ENCODE measurements around the gene COL7A1.
"Not testable (repeated sequence)": the region's sequence is repeated elsewhere in the genome, so short reads cannot be mapped to it uniquely, and the experiment has no call there.

COL7A1 gene

DNA sequence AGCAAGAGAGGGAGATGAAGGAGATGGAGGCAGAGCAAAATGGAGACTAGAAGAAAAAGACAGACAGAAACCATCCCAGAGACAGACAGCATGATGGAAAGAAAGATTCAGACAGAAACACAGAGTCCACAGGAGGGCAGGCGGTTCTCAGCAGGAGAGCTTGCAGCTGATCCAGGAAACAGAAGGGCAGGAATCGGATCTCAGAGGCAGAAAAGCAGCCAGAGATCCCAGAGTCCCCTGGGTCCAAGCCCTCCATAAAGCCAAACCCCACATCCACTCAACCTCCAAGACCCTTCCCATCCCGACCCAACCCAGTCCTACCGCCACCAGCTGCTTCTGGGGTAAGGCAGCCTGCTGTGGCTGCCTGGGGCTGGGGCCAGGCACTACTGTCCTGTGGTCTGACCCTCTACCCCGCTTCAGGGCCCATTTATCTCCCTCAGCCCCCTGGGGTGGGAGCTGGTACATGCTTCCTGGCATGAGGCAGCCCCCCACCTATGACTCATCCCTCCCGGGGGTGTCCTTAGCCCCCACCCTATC is 31.7 kb downstream of the COL7A1 start, which contains the start of gene UCN2:
TSS of gene UCN2 (minus strand) at position 400 of the 537 bp plus-strand sequence. CDS start 657 bp downstream, outside the sequence.
- no peak for DNase-seq (ENCODE audit: low read depth, low spot score)

DNA sequence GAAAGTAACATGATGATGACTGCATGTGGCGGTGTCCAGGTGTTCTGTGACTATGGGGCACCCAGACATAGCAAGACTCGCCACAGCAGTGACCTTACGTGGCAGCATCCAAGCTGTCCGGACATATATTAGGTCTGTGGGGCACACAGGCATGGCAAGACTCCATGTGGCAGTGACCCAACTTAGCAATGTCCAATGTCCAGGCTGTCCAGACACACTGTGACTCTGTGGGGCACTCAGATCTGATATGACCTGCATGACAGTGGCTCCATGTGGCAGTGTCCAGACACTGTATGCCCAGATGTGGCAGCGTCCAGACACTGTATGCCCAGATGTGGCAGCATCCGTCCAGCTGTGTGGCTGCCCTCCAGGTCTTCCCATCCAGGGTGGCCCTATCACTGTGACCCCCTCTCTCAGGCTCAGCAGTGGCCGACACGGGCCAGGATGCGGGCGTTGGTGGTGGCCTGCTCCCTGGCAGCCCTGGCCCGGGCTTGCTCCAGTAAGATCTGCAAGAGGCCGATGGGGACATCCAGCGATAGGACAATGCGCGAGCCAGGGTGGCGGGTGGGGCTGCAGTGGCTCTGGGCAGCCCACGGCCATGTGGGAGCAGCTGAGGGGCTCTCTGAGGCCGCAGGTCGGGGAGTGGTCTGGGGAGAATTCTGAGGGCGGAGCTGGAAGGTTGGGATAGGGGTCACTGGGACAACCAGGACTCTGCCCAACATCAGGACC is 32.6 kb downstream of the COL7A1 start:
- no peak for DNase-seq (ENCODE audit: low read depth, low spot score)

DNA sequence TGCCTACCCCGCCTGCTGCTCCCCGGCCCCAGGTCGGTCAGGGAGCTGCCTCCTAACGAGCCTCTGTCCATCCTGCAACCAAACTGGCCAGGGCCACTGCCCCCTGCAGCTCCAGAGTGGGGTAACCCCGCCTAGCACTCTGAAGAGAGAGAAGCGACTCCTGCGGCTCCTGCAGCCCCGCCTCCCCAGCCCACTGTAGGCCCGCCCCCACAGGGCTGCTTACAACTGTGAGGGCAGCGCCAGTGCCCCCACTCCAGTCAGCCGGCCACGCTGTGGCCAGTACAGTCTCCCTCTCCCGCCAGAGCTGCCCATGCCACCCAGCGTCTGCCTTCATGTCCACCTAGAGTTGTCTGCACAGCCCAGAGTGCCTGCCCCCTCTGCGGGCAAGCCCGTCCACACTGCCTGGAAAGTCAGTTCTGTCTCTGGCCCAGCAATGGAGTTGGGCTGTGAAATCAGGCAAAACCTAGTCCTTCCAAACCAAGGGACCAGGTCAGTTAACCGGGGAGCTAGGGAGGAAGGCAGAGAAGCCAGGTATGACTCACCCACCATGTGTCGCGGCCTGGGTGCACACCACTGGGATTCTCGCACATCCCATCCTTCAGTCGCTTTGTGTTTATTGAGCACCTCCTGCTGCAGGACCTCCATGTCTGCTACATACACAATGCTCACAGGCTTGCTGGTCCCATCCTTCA is 33.9 kb downstream of the COL7A1 start:
- DNase-seq (ENCODE audit: low read depth, low spot score): peak; percentile 40

DNA sequence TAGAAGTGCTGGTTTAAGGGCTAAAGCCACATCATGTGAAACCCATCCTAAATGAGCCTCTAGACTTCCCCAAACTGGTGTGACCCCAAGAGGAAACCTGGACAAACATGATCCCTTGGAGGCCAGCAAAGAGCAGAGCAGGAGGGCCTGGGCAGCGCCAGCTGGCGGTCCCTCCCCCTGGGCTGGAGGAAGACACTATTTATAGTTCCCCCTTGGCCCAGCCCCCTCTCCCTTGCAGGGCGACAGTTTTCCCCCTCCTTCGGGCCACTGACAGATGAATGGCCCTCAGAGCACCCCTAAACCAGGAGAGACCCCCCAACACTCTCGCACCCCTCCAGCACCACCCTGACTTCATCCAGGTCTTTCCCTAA is 34.5 kb downstream of the COL7A1 start:
- DNase-seq (ENCODE audit: low read depth, low spot score): no peak

DNA sequence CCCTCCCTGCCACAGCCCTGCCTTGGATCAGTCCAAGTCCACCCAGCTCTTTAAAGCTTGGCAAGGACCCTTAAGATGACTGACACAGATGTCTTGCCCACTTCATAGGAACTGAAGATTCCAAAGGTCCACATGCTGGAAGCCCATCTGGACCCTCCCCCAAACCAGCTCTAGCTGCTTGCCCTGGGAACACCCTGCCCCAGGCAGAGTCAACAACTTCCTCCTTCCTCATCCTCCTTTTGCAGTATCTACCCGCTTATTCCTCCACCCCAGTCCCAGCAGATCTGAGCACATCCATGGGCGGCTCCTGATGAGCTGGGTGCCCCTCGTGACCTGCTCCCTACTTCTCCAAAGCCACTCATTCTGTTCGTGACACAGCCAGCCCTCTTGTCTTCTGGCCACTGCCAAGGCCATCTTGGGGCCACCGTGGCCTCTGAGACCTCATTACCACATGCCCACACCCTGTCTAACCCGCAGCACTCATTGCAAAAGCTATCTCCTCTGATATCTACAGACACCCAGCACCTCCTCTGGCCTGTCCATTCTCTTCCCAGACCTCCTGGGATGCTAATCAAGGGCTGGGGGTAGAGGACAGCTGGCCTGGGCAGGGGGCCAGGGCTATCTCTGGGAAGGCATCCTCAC is 36.5 kb downstream of the COL7A1 start:
- DNase-seq (ENCODE audit: low read depth, low spot score): no peak

DNA sequence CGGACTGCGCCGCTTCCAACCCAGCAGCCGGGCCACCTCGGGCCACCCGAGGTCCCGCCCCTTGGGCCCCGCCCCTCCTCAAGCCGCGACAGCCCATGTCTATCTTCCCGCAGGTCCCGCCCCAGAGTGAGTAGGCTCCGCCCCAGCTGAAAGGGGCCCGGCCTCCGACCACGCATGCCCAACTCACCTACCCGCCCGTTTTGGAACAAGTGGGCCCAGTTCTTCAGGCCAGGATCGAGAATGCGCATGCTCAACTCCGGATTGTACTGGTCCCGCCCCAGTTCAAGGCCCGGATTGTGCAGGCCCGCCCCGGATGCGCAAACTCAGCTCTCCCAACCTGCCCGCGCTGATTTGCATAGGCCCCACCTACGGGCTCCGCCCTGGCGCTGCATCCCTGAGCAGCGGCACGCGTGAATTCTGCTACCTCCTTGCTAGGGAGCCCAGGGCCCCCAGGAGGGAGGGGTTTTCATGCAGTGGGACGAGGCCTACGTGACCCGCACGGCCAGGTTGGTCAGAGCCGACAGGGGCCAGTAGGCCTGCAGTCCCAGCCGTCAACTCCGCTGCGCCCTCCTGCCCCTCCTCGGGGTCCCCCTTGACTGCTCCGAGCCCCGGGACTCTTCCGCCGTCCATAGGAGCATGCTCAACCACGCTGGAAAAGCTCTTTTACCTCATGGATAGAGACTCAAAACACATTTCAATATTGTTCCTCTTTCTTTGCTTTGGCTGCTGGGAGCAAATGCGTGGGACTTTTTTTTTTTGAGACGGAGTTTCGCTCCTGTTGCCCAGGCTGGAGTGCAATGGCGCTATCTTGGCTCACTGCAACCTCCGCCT is 38.1 kb downstream of the COL7A1 start, which contains the start of gene PFKFB4:
TSS of gene PFKFB4 (minus strand) at position 8 of the 831 bp plus-strand sequence. CDS start 26 bp downstream, outside the sequence.
- DNase-seq (ENCODE audit: low read depth, low spot score): peak; percentile 93

DNA sequence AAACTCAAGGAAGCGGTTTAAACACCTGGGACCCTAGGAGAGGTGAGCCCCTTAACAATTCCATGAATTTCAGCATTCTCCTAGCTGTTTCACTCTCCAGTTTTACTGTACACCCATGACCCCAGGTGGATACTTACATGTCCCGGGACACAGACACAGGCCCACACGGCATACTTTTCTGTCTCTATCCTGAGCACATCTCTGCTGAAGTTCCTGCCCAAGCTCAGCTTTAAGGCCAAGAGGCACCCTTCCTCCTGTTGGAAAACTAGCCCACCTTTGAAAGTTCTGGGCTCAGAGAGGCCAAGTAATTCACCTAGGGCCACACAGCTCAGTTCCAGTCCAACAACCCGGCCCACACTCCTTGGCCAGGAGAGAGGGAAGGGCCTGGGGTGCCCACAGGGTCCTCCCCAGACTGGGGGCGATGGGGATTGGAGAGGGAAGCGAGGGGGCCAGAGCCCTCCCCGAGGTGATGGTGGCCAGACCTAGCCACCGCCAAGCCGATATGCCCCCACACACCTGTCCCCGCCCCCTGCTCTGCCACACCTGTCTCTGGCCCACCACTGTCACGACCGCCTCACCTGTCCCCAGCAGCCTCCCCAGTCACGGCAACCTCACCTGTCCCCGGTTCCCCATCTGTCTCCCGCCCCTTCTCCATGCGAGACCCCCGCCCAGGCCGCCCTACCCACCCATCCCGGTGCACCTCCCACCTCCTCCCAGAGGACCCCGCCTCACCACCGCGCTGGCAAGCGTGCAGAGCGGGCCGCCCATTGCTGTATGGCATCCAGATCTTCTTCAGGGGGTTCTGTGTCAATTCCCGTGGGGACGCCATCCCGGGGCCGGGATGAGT is 39.0 kb downstream of the COL7A1 start:
- DNase-seq (ENCODE audit: low read depth, low spot score): no peak

DNA sequence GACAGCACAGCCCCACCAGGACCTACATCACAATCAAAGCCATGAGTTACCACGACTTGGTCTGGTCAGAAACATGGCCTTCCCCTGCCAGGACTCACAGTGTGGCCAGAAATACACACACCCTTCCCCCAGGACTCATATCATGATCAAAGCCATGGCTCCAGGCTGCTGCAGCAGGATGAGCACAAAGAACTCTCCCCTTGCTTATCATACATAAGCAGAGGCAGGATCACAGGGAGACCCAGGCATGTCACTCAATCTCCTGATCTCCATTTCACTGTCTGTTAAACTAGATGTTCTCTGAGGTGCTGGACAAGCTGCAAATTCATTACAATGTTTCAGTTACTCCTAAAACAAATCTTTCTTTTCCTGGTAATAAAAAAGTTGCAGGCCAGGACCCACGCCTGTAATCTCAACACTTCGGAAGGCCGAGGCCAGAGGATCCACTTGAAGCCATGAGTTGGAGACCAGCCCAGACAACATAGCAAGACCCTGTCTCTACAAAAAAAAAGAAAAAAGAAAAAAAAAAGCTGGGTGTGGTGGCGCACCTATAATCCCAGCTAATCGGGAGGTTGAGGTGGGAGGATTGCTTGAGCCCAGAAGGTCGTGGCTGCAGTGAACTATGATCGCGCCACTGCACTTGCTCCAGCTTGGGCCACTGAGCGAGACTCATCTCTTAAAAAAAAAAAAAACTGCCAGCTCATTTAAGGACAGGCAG is 39.7 kb downstream of the COL7A1 start:
- no peak for DNase-seq (ENCODE audit: low read depth, low spot score)

DNA sequence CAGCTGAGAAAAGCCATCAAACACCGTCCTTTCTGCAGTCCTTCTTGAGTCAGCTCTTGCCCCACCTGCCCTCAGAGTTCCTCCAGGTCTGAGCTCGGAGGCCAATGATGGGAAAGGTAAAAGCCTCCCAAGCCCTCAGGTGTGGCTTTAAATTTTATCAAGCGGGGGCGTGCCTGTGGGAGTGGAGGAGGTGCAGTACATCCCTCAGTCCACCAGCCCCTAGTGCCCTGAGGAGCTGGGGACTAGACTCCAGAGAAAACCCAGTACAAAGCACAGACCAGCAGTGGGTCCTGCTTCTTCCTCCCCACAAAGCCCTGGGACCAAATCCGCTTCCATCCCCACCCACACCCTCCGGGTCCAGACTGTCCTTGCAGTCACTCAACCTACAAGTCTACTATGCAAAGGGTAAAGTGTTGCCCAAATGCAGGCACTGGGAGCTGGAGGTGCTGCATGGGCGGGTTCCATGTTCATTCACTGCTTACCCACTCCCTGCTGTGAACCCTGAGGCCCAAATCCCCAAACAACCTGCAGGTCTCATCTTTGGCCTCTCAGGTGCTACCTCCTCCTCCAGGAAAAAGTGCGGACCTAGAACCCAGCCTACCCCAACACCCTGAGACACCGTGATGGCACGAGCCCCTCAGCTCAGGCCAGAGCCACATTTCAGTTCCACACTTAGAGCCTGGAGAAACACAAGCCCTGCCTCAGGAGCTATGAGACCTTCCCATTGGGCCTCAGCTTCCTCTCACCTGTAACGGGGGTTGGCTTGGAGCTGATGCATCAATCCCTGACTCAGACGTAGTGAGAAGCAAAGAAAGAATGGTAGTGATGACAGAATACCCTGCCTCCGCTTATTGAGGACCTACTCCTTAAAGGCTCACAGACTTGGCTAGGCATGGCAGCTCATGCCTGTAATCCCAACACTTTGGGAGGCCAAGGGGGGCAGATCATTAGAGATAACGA is 41.0 kb downstream of the COL7A1 start:
- no peak for DNase-seq (ENCODE audit: low read depth, low spot score)

DNA sequence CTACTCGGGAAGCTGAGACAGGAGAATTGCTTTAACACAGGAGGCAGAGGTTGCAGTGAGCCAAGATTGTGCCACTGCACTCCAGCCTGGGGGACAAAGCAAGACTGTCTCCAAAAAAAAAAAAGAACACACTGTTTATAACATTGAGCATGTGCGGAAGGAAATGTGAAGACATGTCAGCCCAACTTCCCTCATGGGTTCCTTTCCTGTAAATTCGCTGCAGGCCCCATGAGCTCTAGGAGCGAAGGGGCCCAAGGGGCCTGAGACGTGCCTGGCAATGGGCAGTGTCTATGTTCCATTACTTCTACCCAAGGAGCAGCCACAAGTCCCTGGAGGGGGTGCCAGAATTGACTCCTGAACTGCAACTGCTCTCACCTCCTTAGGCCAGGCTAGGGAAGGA is 41.8 kb downstream of the COL7A1 start:
- DNase-seq (ENCODE audit: low read depth, low spot score): no peak

DNA sequence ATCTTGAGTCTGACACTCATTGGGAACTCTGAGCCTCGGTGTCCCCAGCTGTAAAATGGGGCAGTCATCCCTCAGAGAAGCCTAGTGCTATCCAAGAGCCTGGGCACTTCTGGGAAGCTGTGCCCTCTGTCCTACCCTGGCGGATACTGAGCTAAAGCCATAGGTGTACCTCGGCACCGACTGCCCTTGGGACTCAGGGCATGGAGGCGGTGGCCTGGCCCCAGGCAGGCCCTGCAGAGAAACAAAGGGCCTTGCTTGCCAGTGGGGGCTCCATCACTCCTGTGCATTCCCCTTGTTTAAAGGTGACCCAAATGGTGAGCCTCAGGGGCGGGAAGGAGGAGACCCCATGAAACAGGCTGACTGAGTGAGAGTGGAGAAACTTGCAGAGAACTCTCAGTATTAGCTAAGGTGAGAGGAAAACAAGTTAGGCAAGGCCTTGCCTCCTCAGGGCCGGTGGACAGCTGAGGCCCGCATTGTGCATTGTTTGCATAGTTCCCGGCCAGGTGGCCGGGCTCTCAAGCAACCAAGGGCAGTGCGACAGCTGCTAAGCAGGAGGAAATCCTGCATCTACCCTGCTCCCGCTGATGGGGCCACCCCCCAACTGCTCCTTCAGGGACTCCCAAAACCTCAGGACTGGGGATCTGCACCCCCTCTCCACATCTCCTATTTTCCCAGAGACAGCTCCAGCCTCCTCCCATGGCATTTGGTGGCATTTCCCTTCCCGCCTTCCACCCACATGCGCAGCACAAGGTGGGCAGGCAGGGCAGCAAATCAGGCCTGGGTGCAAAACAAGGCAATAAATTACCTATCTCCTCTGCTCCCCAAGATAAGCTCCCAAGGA is 42.8 kb downstream of the COL7A1 start:
- DNase-seq (ENCODE audit: low read depth, low spot score): no peak

DNA sequence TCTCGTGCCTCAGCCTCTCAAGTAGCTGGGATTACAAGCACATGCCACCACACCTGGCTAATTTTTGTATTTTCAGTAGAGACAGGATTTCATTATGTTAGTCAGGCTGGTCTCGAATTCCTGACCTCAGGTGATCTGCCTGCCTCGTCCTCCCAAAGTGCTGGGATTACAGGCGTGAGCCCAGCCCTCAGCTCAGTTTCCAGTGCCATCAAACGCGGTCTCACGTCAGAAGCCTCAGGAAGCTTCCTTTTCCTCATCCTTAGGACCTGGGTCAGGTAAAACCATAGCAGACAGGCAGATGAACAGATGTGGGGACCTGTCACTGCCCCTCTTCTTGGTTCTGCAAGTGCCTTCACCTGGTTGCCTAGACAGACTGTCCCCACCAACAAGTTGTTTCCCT is 43.5 kb downstream of the COL7A1 start:
- not testable (repeated sequence) for DNase-seq (ENCODE audit: low read depth, low spot score)

DNA sequence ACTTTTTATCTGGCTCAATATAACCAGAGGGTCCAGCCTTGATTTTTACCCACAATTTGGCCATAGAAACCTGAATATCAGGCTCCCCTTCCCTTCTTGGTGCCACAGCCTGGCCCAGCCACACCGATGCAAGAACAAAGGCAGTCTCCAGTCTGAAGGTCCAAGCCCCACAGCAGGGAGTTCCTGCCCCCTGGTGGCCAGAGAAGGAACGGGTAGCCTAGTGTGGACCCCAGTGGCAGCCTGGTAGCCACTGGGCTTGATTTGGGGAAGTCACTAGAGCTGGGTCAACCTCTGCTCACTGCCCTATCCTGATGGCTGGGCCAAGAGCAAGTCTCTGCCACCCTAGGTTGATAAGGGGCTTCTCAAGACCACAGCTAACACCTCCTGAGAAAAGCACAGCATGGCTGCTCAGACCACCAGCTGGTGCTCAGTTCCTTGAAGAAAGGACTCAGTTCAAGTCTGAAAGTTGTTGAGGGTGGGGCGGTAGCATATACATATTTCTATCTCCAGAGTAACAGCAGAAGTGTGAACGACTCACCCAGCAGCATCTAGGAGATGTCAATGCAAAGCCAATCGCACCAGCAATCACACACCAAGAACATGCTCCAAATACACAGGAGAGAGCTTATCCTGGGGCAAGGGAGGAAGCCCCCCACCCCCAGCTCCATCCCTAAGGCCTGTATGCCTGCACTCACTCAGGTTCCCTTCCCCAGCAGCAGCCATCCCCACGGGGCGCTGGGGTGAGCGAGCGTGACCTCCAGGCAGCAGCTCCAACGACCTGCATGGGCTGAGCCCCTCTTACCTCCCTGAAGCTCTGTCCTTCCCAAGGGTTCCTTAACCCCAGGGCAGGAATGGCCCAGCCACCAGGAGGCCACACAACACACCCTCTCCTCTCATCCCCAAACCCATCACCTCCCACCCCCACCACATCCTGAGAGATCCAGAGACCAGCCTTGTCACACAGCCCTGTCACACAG is 46.1 kb downstream of the COL7A1 start:
- peak; percentile 42 for DNase-seq (ENCODE audit: low read depth, low spot score)

DNA sequence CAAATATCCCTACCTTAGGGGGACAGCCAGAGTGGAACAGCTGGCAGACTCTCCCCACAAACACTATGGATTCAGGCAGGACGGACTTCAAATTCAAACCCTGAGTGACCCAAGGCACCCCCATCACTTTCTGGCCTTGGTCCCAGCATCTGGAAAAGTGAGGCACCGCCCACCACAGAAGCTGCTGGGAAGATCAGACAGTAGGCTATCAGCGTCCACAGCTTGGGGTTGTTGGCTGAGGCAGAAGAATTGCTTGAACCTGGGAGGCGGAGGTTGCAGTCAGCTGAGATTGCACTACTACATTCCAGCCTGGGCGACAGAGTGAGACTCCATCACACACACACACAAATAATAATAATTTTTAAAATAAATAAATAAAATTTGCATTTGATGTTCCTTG is 47.0 kb downstream of the COL7A1 start:
- DNase-seq (ENCODE audit: low read depth, low spot score): no peak

DNA sequence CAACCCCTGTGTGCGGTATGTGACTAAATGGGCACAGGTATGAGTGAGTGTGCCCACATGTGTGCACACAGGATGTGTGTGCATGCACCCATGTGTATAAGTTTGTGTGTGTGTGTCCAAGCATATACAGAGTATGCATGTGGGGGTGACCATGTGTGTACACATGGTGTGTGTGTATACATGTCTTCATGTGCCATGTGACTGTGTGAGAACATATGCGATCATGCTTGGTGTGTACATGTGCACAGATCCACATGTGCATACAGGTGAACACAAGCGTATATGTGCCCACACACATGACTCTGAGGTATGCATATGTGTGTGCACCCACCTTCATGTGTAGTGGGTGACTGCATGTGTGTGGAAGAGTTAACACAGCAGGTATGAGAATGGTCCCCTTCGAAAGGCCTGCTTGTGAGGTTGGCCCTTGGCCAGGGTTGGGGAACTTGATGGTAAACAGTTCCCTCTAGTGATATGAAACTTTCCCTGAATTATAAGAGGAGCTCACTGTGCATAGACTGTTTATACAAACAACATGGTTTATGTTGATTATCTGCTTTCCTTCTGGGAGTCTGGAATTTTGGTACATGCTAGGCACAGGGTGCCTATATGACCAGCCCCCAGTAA is 48.8 kb downstream of the COL7A1 start:
- DNase-seq (ENCODE audit: low read depth, low spot score): no peak

DNA sequence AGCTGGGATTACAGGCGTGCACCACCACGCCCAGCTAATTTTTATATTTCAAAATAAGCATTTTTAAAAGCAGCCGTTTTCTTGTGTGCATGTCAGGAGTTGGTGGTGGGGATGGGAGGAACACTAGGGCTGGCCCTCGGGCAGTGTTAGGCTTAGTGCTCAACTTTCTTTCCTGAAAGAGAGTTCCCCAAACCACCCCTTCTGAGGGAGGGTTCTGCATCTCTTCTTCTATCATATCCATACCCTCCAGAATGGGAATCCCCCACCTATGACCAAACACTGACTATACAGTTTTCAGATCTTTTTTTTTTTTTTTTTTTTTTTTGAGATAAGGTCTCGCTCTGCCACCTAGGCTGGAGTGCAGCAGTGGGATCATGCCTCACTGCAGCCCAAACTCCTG is 51.0 kb downstream of the COL7A1 start:
- DNase-seq (ENCODE audit: low read depth, low spot score): no peak
